Prostate gland (tissue), 2 donors: Measurements from ENCODE around the gene DEDD2. TPM values are rescaled to one million over a fixed set of nuclear protein-coding genes. Genes with fewer than 3 reads are reported as not detected.

Experiments used
- DNase-seq: peaks from one replicate; pipeline ENCODE4 v3.0.0-alpha.2; 2019; ENCODE audit warnings: low spot score
- H3K27ac ChIP-seq, 2 donors: fragments of 200-600 bp; sonication (generic); 2 replicates each; pipeline ENCODE4 v1.5.1; 2017 to 2019
- H3K27me3 ChIP-seq: fragments of 200-600 bp; sonication (generic); replicated peaks from 2 replicates; pipeline ENCODE4 v1.5.1; 2019; ENCODE audit not compliant: insufficient read depth
- H3K36me3 ChIP-seq, 2 donors: fragments of 200-600 bp; sonication (generic); 1 replicate in 1 of 2; 2 replicates in 1 of 2; pipeline versions ENCODE4 v1.5.1 to v1.8.1; 2017 to 2019
- H3K4me1 ChIP-seq: fragments of 200-600 bp; sonication (generic); replicated peaks from 2 replicates; pipeline ENCODE4 v1.5.1; 2019
- H3K4me3 ChIP-seq, 2 donors: fragments of 200-600 bp; sonication (generic); 2 replicates each; pipeline ENCODE4 v1.5.1; 2017 to 2019
- H3K9me3 ChIP-seq: fragments of 200-600 bp; sonication (generic); 2 replicates; pipeline ENCODE4 v1.5.1; 2017
- CTCF ChIP-seq, 4 experiments: fragments of 200-600 bp in 2 of 4; fragments of 450-650 bp in 2 of 4; sonication (generic) in 2 of 4; IDR thresholded peaks; 1 replicate in 3 of 4; 2 replicates in 1 of 4; pipeline ENCODE4 v1.5.1; 2016 to 2019; ENCODE audit warnings: antibody characterized with exemption in 4 of 4, mild to moderate bottlenecking in 2 of 4, moderate library complexity in 2 of 4
- POLR2A ChIP-seq: fragments of 450-650 bp; IDR thresholded peaks from one replicate; pipeline ENCODE4 v1.6.1; 2016; ENCODE audit warnings: antibody characterized with exemption, mild to moderate bottlenecking
- POLR2AphosphoS5 ChIP-seq: sonication (generic); formaldehyde crosslinking; IDR thresholded peaks from one replicate; pipeline ENCODE4 v1.6.1; 2017; ENCODE audit warnings: antibody characterized with exemption
- WGBS: methylation state at CpG from one replicate; pipeline ENCODE4 v1.1.5; 2018; 5-methylcytosine and 5-hydroxymethylcytosine counted together
- intact Hi-C: fragments of 100-400 bp; cut with DNase I; formaldehyde crosslinking; loops from one replicate; pipeline ENCODE4 v1.14.2; 2022
- total RNA-seq, 2 donors: library from RNA; depleted of rRNA; stranded (reverse); fragments of >200 nt; gene quantifications; one replicate each; pipeline ENCODE4 v1.1.0, GENCODE V29; 2016

Gene DEDD2
- total RNA-seq, 2 donors from 2014 or later, result 70.3 to 98.1 TPM

GRCh38 chr19:42161616-42162263 lies 55.7 kb downstream of the DEDD2 start:
- no peak for DNase-seq
- TF ChIP-seq CTCF (IDR thresholded peaks at IDR 0.05), result no peak
- TF ChIP-seq POLR2AphosphoS5, result no peak
- no peak for TF ChIP-seq POLR2A
- Histone ChIP-seq H3K36me3 (no peaks in the 10 kb centered on the region), H3K4me3 (no peak overlapping the region), H3K9me3 (no peaks in the 10 kb centered on the region), H3K27me3 (no peaks in the 10 kb centered on the region), H3K4me1 (no peaks in the 10 kb centered on the region), H3K27ac (no peak overlapping the region)
- intact Hi-C loops, result no loop called here
- WGBS, result 80% methylated on average over 21 of the region's 21 CpGs

- Histone ChIP-seq H3K9me3 (no peaks in the 10 kb centered on the region), H3K36me3 (no peaks in the 10 kb centered on the region), H3K27ac (no peak overlapping the region), H3K4me1 (no peaks in the 10 kb centered on the region), H3K27me3 (no peaks in the 10 kb centered on the region), H3K4me3 (no peak overlapping the region)
- TF ChIP-seq CTCF (IDR thresholded peaks at IDR 0.05), result no peak
- no peak for TF ChIP-seq POLR2AphosphoS5
- no peak for TF ChIP-seq POLR2A
- intact Hi-C loops, result no loop called here
- DNase-seq, result no peak
- WGBS, result 86% methylated on average over 7 of the region's 7 CpGs
Observed at GRCh38 chr19:42159942-42160341, 57.5 kb downstream of the DEDD2 start.

- H3K4me1 ChIP-seq, result no peaks in the 10 kb centered on the region
- DNase-seq, result no peak
- no peaks in the 10 kb centered on the region for H3K36me3 ChIP-seq
- H3K4me3 ChIP-seq, result no peak overlapping the region
- no peaks in the 10 kb centered on the region for H3K9me3 ChIP-seq
- TF ChIP-seq POLR2A (no peak), POLR2AphosphoS5 (no peak), CTCF (IDR thresholded peaks at IDR 0.05) (no peak)
- H3K27ac ChIP-seq, result no peak overlapping the region
- 43% methylated on average over 2 of the region's 2 CpGs for WGBS
- H3K27me3 ChIP-seq, result no peaks in the 10 kb centered on the region
- intact Hi-C loops, result no loop called here
Observed at GRCh38 chr19:42158926-42159325, 58.6 kb downstream of the DEDD2 start.

- no peak for DNase-seq
- no peaks in the 10 kb centered on the region for H3K9me3 ChIP-seq
- peaks cover 13% of the 10 kb centered on the region for H3K27me3 ChIP-seq
- no peak overlapping the region for H3K27ac ChIP-seq
- no peak for TF ChIP-seq CTCF (IDR thresholded peaks at IDR 0.05)
- no peak for TF ChIP-seq POLR2AphosphoS5
- TF ChIP-seq POLR2A, result no peak
- 92% methylated on average over 8 of the region's 8 CpGs for WGBS
- H3K4me3 ChIP-seq, result no peak overlapping the region
- intact Hi-C loops, result no loop called here
- no peaks in the 10 kb centered on the region for H3K4me1 ChIP-seq
- H3K36me3 ChIP-seq, result no peaks in the 10 kb centered on the region
Observed at GRCh38 chr19:42156571-42156970, 60.9 kb downstream of the DEDD2 start.

GRCh38 chr19:42155796-42156195 lies 61.7 kb downstream of the DEDD2 start:
- no peak overlapping the region for H3K27ac ChIP-seq
- H3K27me3 ChIP-seq, result peaks cover 13% of the 10 kb centered on the region
- H3K9me3 ChIP-seq, result no peaks in the 10 kb centered on the region
- no peak overlapping the region for H3K4me3 ChIP-seq
- TF ChIP-seq CTCF (IDR thresholded peaks at IDR 0.05) (no peak), POLR2A (no peak), POLR2AphosphoS5 (no peak)
- H3K36me3 ChIP-seq, result no peaks in the 10 kb centered on the region
- no peak for DNase-seq
- intact Hi-C loops, result no loop called here
- no peaks in the 10 kb centered on the region for H3K4me1 ChIP-seq
- WGBS, result 39% methylated on average over 10 of the region's 10 CpGs
